Endodermal cell (in vitro differentiated cells): Measurements from ENCODE around the gene MICALL1. TPM values are rescaled to one million over a fixed set of nuclear protein-coding genes. Genes with fewer than 3 reads are reported as not detected.

Experiments
- DNase-seq: peaks from one replicate; pipeline ENCODE4 v3.0.0-alpha.2; 2017
- H3K27ac ChIP-seq: 2 replicates; pipeline ENCODE4 v1.5.1; 2013; ENCODE audit warnings: mild to moderate bottlenecking, low read depth, low read length, moderate library complexity
- H3K27me3 ChIP-seq: 2 replicates; pipeline ENCODE4 v1.6.1; 2013; ENCODE audit warnings: mild to moderate bottlenecking, low read length, moderate library complexity; ENCODE audit not compliant: insufficient read depth, control insufficient read depth, poor library complexity, severe bottlenecking
- H3K36me3 ChIP-seq: 2 replicates; pipeline ENCODE4 v1.7.0; 2013; ENCODE audit warnings: mild to moderate bottlenecking, low read length, moderate library complexity; ENCODE audit not compliant: control insufficient read depth, insufficient read depth
- H3K4me1 ChIP-seq: one replicate; pipeline ENCODE4 v1.7.0; 2013; ENCODE audit warnings: low read length; ENCODE audit not compliant: control insufficient read depth, insufficient read depth
- H3K4me3 ChIP-seq: 2 replicates; pipeline ENCODE4 v1.5.1; 2013; ENCODE audit warnings: mild to moderate bottlenecking, low read length, moderate library complexity
- H3K9ac ChIP-seq: 2 replicates; pipeline ENCODE4 v1.6.1; 2013; ENCODE audit warnings: mild to moderate bottlenecking, low read length, moderate library complexity; ENCODE audit not compliant: poor library complexity, severe bottlenecking; ENCODE audit errors: extremely low read depth
- H3K9me3 ChIP-seq: 2 replicates; pipeline ENCODE4 v1.6.1; 2013; ENCODE audit warnings: mild to moderate bottlenecking, low read length, moderate library complexity; ENCODE audit not compliant: control insufficient read depth
- H3K27ac Mint-ChIP-seq: 2 replicates; pipeline ENCODE4 v1.8.0; 2020; ENCODE audit warnings: mixed read lengths
- H3K27me3 Mint-ChIP-seq: 2 replicates; pipeline ENCODE4 v1.8.0; 2021; ENCODE audit warnings: mild to moderate bottlenecking, mixed read lengths; ENCODE audit not compliant: insufficient read depth
- H3K36me3 Mint-ChIP-seq: 2 replicates; pipeline ENCODE4 v1.8.0; 2020; ENCODE audit warnings: low read depth, mixed read lengths
- H3K4me1 Mint-ChIP-seq: 2 replicates; pipeline ENCODE4 v1.8.0; 2020; ENCODE audit warnings: mixed read lengths
- H3K4me3 Mint-ChIP-seq: 2 replicates; pipeline ENCODE4 v1.8.0; 2020; ENCODE audit warnings: mild to moderate bottlenecking, moderate library complexity, mixed read lengths
- H3K9me3 Mint-ChIP-seq: 2 replicates; pipeline ENCODE4 v1.8.0; 2020; ENCODE audit warnings: mild to moderate bottlenecking, mixed read lengths
- WGBS, 2 experiments: methylation state at CpG; one replicate each; pipeline versions ENCODE4 v1.1.5 to v1.1.7; 2013; ENCODE audit warnings: missing lambda C conversion rate in 2 of 2, mixed read lengths in 1 of 2; ENCODE audit not compliant: insufficient coverage in 1 of 2, insufficient read length in 1 of 2; 5-methylcytosine and 5-hydroxymethylcytosine counted together
- total RNA-seq, 2 donors: library from RNA; stranded (reverse); fragmentation: NEBNext Ultra II Directional in 1 of 2; extraction: Animal tissue kit (Norgen Biotek cat#: 25700) in 1 of 2; gene quantifications; 2 replicates in 1 of 2; 3 replicates in 1 of 2; pipeline ENCODE4 v1.2.1, GENCODE V29; 2021
- TF ChIP-seq, protein P1 (sequence below): fragments of 200-600 bp; sonication (generic); conservative IDR thresholded peaks from 2 replicates; pipeline ENCODE4 v1.5.0; 2021; ENCODE audit warnings: antibody characterized with exemption, mild to moderate bottlenecking

Gene MICALL1
- total RNA-seq, 2 donors from 2014 or later, result 33.5 to 36.6 TPM

DNA sequence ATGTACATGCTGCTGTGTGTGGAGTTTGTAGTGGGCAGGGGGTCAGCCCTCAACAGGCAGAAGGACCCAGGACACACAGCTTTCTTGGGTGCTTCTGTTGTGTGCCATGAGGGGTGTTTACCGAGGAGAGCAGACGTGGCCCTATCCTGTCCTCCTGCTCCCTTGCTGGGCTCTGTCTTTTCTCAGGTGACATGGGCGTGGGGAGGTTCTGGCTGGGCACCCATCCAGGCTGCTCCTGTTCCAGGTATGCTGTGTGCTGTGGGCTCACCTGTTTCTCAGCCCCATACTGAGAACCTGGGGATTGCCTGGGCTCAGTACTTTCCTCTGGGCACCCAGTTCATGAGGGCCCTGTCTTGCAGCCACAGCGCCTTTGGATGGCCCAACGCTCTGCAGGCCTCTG, 23.3 kb downstream of the MICALL1 start:
- Histone ChIP-seq H3K4me1 (no peaks in the 10 kb centered on the region), H3K9me3 (no peaks in the 10 kb centered on the region), H3K4me3 (no peak overlapping the region), H3K36me3 (peaks cover 38% of the 10 kb centered on the region), H3K27ac (no peak overlapping the region), H3K9ac (no peak overlapping the region), H3K27me3 (peaks cover 47% of the 10 kb centered on the region)
- Mint-ChIP-seq H3K36me3 (peaks cover 51% of the 10 kb centered on the region), H3K4me3 (no peak overlapping the region), H3K9me3 (no peaks in the 10 kb centered on the region), H3K4me1 (peaks cover 5% of the 10 kb centered on the region), H3K27me3 (peaks cover 30% of the 10 kb centered on the region), H3K27ac (no peak overlapping the region)
- 94 to 100% methylated on average over 3 to 5 of the region's 5 CpGs for WGBS, 2 experiments
- no peak for DNase-seq
- TF ChIP-seq, protein P1, sequence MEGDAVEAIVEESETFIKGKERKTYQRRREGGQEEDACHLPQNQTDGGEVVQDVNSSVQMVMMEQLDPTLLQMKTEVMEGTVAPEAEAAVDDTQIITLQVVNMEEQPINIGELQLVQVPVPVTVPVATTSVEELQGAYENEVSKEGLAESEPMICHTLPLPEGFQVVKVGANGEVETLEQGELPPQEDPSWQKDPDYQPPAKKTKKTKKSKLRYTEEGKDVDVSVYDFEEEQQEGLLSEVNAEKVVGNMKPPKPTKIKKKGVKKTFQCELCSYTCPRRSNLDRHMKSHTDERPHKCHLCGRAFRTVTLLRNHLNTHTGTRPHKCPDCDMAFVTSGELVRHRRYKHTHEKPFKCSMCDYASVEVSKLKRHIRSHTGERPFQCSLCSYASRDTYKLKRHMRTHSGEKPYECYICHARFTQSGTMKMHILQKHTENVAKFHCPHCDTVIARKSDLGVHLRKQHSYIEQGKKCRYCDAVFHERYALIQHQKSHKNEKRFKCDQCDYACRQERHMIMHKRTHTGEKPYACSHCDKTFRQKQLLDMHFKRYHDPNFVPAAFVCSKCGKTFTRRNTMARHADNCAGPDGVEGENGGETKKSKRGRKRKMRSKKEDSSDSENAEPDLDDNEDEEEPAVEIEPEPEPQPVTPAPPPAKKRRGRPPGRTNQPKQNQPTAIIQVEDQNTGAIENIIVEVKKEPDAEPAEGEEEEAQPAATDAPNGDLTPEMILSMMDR, result no peak

DNA sequence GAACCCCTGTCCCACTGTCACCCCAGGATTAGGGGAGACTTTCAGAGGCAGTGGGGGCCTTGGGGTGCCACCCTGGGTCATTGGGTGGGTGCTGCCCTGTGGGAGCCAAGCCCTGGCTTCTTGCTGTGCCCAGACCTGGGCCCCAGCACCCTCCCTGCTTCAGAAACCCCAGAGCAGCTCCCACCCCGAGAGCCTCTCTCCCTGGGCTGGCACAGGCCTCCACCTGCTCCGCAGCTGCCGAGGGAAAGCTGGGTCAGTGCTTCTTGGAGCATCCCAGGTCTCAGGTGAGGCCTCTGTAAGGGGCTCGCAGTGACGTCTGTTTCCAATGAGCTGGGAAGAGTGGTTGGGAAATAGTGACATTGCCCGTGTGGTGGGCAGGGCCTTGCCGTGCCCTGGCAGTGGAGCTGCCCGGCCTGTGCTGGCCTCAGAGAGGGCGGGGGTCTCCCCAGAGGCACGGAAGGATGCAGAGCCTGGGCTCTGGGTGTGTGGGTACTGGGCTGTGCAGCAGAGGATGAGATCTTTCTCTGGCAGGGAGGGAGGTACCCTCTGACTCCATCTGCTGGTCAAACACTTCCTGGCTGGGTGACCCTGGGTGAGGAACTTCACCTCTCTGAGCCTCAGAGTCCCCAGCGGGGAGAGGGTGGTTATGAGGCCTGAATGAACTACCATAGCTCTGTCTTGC, 24.3 kb downstream of the MICALL1 start:
- 92% methylated on average over 8 to 11 of the region's 11 CpGs for WGBS, 2 experiments
- Histone ChIP-seq H3K36me3 (peaks cover 38% of the 10 kb centered on the region), H3K9ac (no peak overlapping the region), H3K27me3 (peaks cover 47% of the 10 kb centered on the region), H3K4me3 (no peak overlapping the region), H3K9me3 (no peaks in the 10 kb centered on the region), H3K4me1 (no peaks in the 10 kb centered on the region), H3K27ac (no peak overlapping the region)
- Mint-ChIP-seq H3K36me3 (peaks cover 49% of the 10 kb centered on the region), H3K4me3 (no peak overlapping the region), H3K27me3 (peaks cover 30% of the 10 kb centered on the region), H3K4me1 (peaks cover 5% of the 10 kb centered on the region), H3K27ac (no peak overlapping the region), H3K9me3 (no peaks in the 10 kb centered on the region)
- TF ChIP-seq, protein P1, result peak; percentile 68
- DNase-seq, result peak; percentile 79

DNA sequence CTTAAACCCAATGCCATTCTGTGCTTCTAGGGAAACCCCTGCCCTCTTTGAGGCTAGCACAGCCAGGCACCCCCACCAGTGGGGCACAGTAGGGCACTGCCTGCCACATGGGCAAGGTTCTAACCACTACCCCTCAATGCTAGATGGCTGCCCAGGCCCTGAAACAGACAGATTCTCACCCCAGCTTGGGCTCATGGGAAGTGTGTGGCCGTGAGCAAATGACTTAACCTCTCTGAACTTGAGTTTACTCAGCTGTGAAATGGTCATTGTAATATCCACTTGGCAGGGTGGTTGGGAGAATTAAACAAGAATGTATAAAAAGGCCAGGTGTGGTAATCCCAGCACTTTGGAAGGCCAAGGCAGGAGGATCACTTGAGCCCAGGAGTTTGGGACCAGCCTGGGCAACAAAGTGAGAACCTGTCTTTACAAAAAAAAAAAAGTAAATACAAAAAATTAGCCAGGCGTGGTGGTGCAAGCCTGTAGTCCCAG, 24.9 kb downstream of the MICALL1 start:
- 89 to 93% methylated on average over 1 to 2 of the region's 2 CpGs for WGBS, 2 experiments
- Histone ChIP-seq H3K27ac (no peak overlapping the region), H3K36me3 (peaks cover 36% of the 10 kb centered on the region), H3K4me3 (no peak overlapping the region), H3K4me1 (no peaks in the 10 kb centered on the region), H3K9ac (no peak overlapping the region), H3K9me3 (no peaks in the 10 kb centered on the region), H3K27me3 (peaks cover 47% of the 10 kb centered on the region)
- H3K9me3 Mint-ChIP-seq, result no peaks in the 10 kb centered on the region
- H3K4me3 Mint-ChIP-seq, result no peak overlapping the region
- peaks cover 47% of the 10 kb centered on the region for H3K36me3 Mint-ChIP-seq
- H3K4me1 Mint-ChIP-seq, result peaks cover 5% of the 10 kb centered on the region
- DNase-seq, result no peak
- no peak overlapping the region for H3K27ac Mint-ChIP-seq
- H3K27me3 Mint-ChIP-seq, result peaks cover 30% of the 10 kb centered on the region
- TF ChIP-seq, protein P1, result peak; percentile 7
